GM12878 (cell line): ENCODE results near the gene ABI1. TPM values are rescaled to one million over a fixed set of nuclear protein-coding genes. Genes with fewer than 3 reads are reported as not detected.

Experiments used
- ATAC-seq: fragments of 200-7000 bp; cut with Tn5 transposase; 3 replicates; pipeline ENCODE4 v1.9.1; 2020; ENCODE audit warnings: mild to moderate bottlenecking, moderate library complexity
- BruUV-seq: library from RNA; stranded (reverse); fragments of 400-500 nt; replicated peaks from 2 replicates; lab custom pipeline; 2021; lab: Mats Ljungman, UMichigan
- CTCF ChIA-PET: fragments of 300-600 bp; sonication (Branson Sonifier 250); formaldehyde crosslinking; extraction: SDS; loops from one replicate; lab custom pipeline; 2021; ENCODE audit warnings: inconsistent platforms; lab: Yijun Ruan, JAX
- POLR2A ChIA-PET: fragments of 350-600 bp; formaldehyde crosslinking; extraction: SDS; loops from one replicate; lab custom pipeline; 2021; ENCODE audit warnings: inconsistent platforms; lab: Charles Lee
- RAD21 ChIA-PET: fragments of 300-600 bp; sonication (Branson Sonifier 250); formaldehyde crosslinking; loops from one replicate; lab custom pipeline; 2023; ENCODE audit warnings: antibody characterized with exemption; ENCODE audit not compliant: unreplicated experiment; lab: Charles Lee
- SMC1A ChIA-PET: fragments of 300-600 bp; sonication (Branson Sonifier 250); formaldehyde crosslinking; loops from one replicate; lab custom pipeline; 2023; ENCODE audit not compliant: unreplicated experiment, uncharacterized antibody; lab: Charles Lee
- DNase-seq: peaks from one replicate; pipeline ENCODE4 v3.0.0-alpha.2; 2011; ENCODE audit warnings: low read depth, low spot score
- FAIRE-seq: peaks from 3 replicates; lab custom pipeline; 2011; peaks lifted over from hg19 to GRCh38; lab: Jason Lieb, UNC
- H2AFZ ChIP-seq: 2 replicates; pipeline ENCODE4 v1.6.0; 2011; ENCODE audit warnings: low read depth, low read length, control low read depth; ENCODE audit not compliant: control insufficient read depth
- H3K27ac ChIP-seq: 2 replicates; pipeline ENCODE4 v1.5.1; 2011; ENCODE audit warnings: control low read depth; ENCODE audit not compliant: control insufficient read depth, insufficient read depth
- H3K27me3 ChIP-seq, 2 experiments: replicated peaks in 1 of 2; 2 replicates each; pipeline versions ENCODE4 v1.6.0 to v1.6.1; 2011; ENCODE audit warnings: low read length in 1 of 2; ENCODE audit not compliant: control insufficient read depth in 2 of 2, insufficient read depth in 2 of 2
- H3K36me3 ChIP-seq, 2 experiments: 2 replicates each; pipeline ENCODE4 v1.5.1; 2011; ENCODE audit warnings: low read length in 1 of 2; ENCODE audit not compliant: control insufficient read depth in 2 of 2, insufficient read depth in 2 of 2
- H3K4me1 ChIP-seq: 2 replicates; pipeline ENCODE4 v1.6.1; 2011; ENCODE audit warnings: mild to moderate bottlenecking, low read length, moderate library complexity, mixed read lengths; ENCODE audit not compliant: control insufficient read depth, insufficient read depth
- H3K4me2 ChIP-seq: 2 replicates; pipeline ENCODE4 v1.6.0; 2011; ENCODE audit warnings: control low read depth; ENCODE audit not compliant: control insufficient read depth, insufficient read depth
- H3K4me3 ChIP-seq: fragments of 200-600 bp; sonication (generic); 2 replicates; pipeline ENCODE4 v1.5.1; 2016
- H3K79me2 ChIP-seq: 2 replicates; pipeline ENCODE4 v1.6.0; 2011; ENCODE audit warnings: low read length; ENCODE audit not compliant: control insufficient read depth, insufficient read depth
- H3K9ac ChIP-seq: 2 replicates; pipeline ENCODE4 v1.8.0; 2011; ENCODE audit warnings: low read length, control low read depth, mixed read lengths; ENCODE audit not compliant: control insufficient read depth, insufficient read depth
- H3K9me3 ChIP-seq: replicated peaks from 3 replicates; pipeline ENCODE4 v1.5.1; 2011; ENCODE audit warnings: mild to moderate bottlenecking, low read length; ENCODE audit not compliant: control insufficient read depth, insufficient read depth
- H4K20me1 ChIP-seq: 2 replicates; pipeline ENCODE4 v1.6.0; 2011; ENCODE audit not compliant: control insufficient read depth, insufficient read depth
- ATF3 ChIP-seq: IDR thresholded peaks from 2 replicates; pipeline ENCODE4 v1.6.1; 2011; ENCODE audit warnings: low read depth, mild to moderate bottlenecking, low read length, moderate library complexity, borderline replicate concordance; ENCODE audit errors: extremely low read depth
- ATF7 ChIP-seq: fragments of 450-650 bp; IDR thresholded peaks from 2 replicates; pipeline ENCODE4 v1.6.1; 2016; ENCODE audit warnings: low read depth, mild to moderate bottlenecking
- BHLHE40 ChIP-seq, 2 experiments: fragments of 450-650 bp in 1 of 2; IDR thresholded peaks; 2 replicates each; pipeline ENCODE4 v1.6.1; 2011 to 2017; ENCODE audit warnings: low read depth in 2 of 2, borderline replicate concordance in 1 of 2, improper control_type of control experiment in 1 of 2, low read length in 1 of 2, mild to moderate bottlenecking in 1 of 2
- ETV6 ChIP-seq, 2 experiments: fragments of 450-650 bp in 1 of 2; IDR thresholded peaks in 1 of 2; conservative IDR thresholded peaks in 1 of 2; 2 replicates each; pipeline ENCODE4 v1.6.1; 2014; ENCODE audit warnings: antibody characterized with exemption in 1 of 2, borderline replicate concordance in 1 of 2, low read depth in 1 of 2, mild to moderate bottlenecking in 1 of 2, moderate library complexity in 1 of 2
- MAX ChIP-seq: IDR thresholded peaks from 2 replicates; pipeline ENCODE4 v1.6.1; 2012; ENCODE audit warnings: low read depth, low read length, improper control_type of control experiment
- MLLT1 ChIP-seq: fragments of 450-650 bp; IDR thresholded peaks from 2 replicates; pipeline ENCODE4 v1.6.1; 2016; ENCODE audit warnings: mild to moderate bottlenecking
- NR2C2 ChIP-seq: IDR thresholded peaks from 2 replicates; pipeline ENCODE4 v1.6.1; 2011; ENCODE audit warnings: borderline replicate concordance, low read depth; ENCODE audit not compliant: control insufficient read depth, insufficient read length
- POLR2A ChIP-seq: IDR thresholded peaks from 2 replicates; pipeline ENCODE4 v1.6.1; 2011; ENCODE audit warnings: low read depth, mild to moderate bottlenecking, low read length
- RCOR1 ChIP-seq: conservative IDR thresholded peaks from 2 replicates; pipeline ENCODE4 v1.6.1; 2012; ENCODE audit warnings: low read depth, low read length, improper control_type of control experiment
- TCF3 ChIP-seq: IDR thresholded peaks from 2 replicates; pipeline ENCODE4 v1.6.1; 2012; ENCODE audit warnings: low read depth, mild to moderate bottlenecking, low read length, borderline replicate concordance; ENCODE audit not compliant: insufficient read depth
- YY1 ChIP-seq: IDR thresholded peaks from 2 replicates; pipeline ENCODE4 v1.6.1; 2011; ENCODE audit warnings: low read depth, mild to moderate bottlenecking, low read length
- ZNF217 ChIP-seq: fragments of 450-650 bp; IDR thresholded peaks from 2 replicates; pipeline ENCODE4 v1.6.1; 2017; ENCODE audit warnings: antibody characterized with exemption, mild to moderate bottlenecking
- ZNF622 ChIP-seq: fragments of 450-650 bp; IDR thresholded peaks from 2 replicates; pipeline ENCODE4 v1.6.1; 2017; ENCODE audit warnings: mild to moderate bottlenecking, inconsistent platforms
- ZSCAN29 ChIP-seq: fragments of 450-650 bp; IDR thresholded peaks from 2 replicates; pipeline ENCODE4 v1.6.1; 2017; ENCODE audit warnings: mild to moderate bottlenecking, moderate library complexity
- ZZZ3 ChIP-seq: IDR thresholded peaks from 2 replicates; pipeline ENCODE4 v1.6.1; 2011; ENCODE audit warnings: low read depth; ENCODE audit not compliant: control insufficient read depth, insufficient read length
- WGBS: methylation state at CpG from one replicate; pipeline ENCODE4 v1.1.6; 2016; ENCODE audit warnings: low lambda C conversion rate; ENCODE audit not compliant: insufficient replicate concordance, insufficient coverage; ENCODE audit errors: missing lambda C conversion rate; 5-methylcytosine and 5-hydroxymethylcytosine counted together
- in situ Hi-C: fragments of 300-500 bp; cut with MboI; formaldehyde crosslinking; loops from 9 replicates; pipeline ENCODE4 v1.14.3; 2018; ENCODE audit warnings: mixed read lengths
- intact Hi-C: fragments of 100-400 bp; cut with micrococcal nuclease; formaldehyde crosslinking; loops from one replicate; pipeline ENCODE4 v1.14.2; 2022; ENCODE audit not compliant: unreplicated experiment
- polyA plus RNA-seq, 11 experiments: library from polyadenylated mRNA; depleted of rRNA in 4 of 11; unstranded in 6 of 11; stranded (reverse) in 5 of 11; fragments of >200 nt; fragmentation: Nextera tagmentation in 4 of 11; fragmentation: Illumina TruSeq in 1 of 11; extraction: Ambion mirVana in 4 of 11; extraction: Trizol in 1 of 11; gene quantifications; 1 replicate in 1 of 11; 2 replicates in 10 of 11; pipeline versions ENCODE4 v1.2.1 to v1.2.3, GENCODE V29; 2011 to 2016; ENCODE audit warnings: inconsistent platforms in 2 of 11, missing spikeins in 2 of 11, low read depth in 1 of 11
- total RNA-seq, 4 experiments: library from RNA; depleted of rRNA in 3 of 4; stranded (reverse); fragments of >200 nt in 3 of 4; fragmentation: Illumina TruSeq in 1 of 4; extraction: Trizol in 1 of 4; gene quantifications; 2 replicates each; pipeline versions ENCODE4 v1.2.1 to v1.2.3, GENCODE V29; 2013 to 2021

Gene ABI1
- total and polyA plus RNA-seq, 10 of the 15 experiments (the other 5 are each of a cell fraction or from before 2014, with no cell fraction given), result 31.2 to 73.2 (median 50.7) TPM

- Histone ChIP-seq H3K79me2 (peaks cover 2% of the 10 kb centered on the region), H2AFZ (no peak overlapping the region), H4K20me1 (no peaks in the 10 kb centered on the region), H3K4me3 (no peak overlapping the region), H3K27me3 (no peaks in the 10 kb centered on the region), H3K9me3 (no peaks in the 10 kb centered on the region), H3K4me1 (no peaks in the 10 kb centered on the region), H3K9ac (no peak overlapping the region), H3K27ac (no peak overlapping the region), H3K36me3 (peaks cover 5 to 11% of the 10 kb centered on the region in 2 experiments), H3K4me2 (no peak overlapping the region)
- in situ Hi-C loops (no loop called here), intact Hi-C loops (no loop called here)
- SMC1A ChIA-PET, result interaction anchor here (0.9 kb wide), 1 partner anchor 10 kb away, joined by 5 read pairs; no protein-coding TSS in a partner anchor
- no TSS peak for BruUV-seq
- RAD21 ChIA-PET, result no interaction called here
- POLR2A ChIA-PET, result no interaction called here
- FAIRE-seq (no peak), DNase-seq (no peak), ATAC-seq (no peak)
- WGBS, result 79% methylated on average over 2 of the region's 2 CpGs
- CTCF ChIA-PET, result interaction anchor here (0.7 kb wide), 1 partner anchor 39 kb away, joined by 3 read pairs; no protein-coding TSS in a partner anchor
- TF ChIP-seq NR2C2 (no peak), ETV6 (conservative IDR thresholded peaks at IDR 0.05 in 1 of 2, IDR thresholded peaks at IDR 0.05 in 1 of 2; ENCODE audit: borderline replicate concordance in 1 of 2, low read depth in 1 of 2) (no peak), TCF3 (no peak), ZSCAN29 (no peak)
These were observed 95.2 kb downstream of the ABI1 start for GRCh38 chr10:26765549-26765948.

- H2AFZ ChIP-seq, result no peak overlapping the region
- DNase-seq (no peak), FAIRE-seq (no peak), ATAC-seq (no peak)
- H3K79me2 ChIP-seq, result peaks cover 2% of the 10 kb centered on the region
- intact Hi-C loops, result loop anchor here (5.0 kb wide), 1 partner anchor 98 kb away; no protein-coding TSS in a partner anchor
- H3K4me3 ChIP-seq, result no peak overlapping the region
- CTCF ChIA-PET, result interaction anchor here (1.0 to 1.4 kb wide), 3 partner anchors 19 to 122 kb away, joined by 3 to 5 read pairs (median 3); no protein-coding TSS in a partner anchor
- H3K27me3 ChIP-seq, result no peaks in the 10 kb centered on the region
- no peak overlapping the region for H3K4me2 ChIP-seq
- SMC1A ChIA-PET, result interaction anchor here (1.0 to 2.4 kb wide), 8 partner anchors 13 to 99 kb away, joined by 3 to 8 read pairs (median 4); no protein-coding TSS in a partner anchor
- H3K9ac ChIP-seq, result no peak overlapping the region
- H3K27ac ChIP-seq, result no peak overlapping the region
- H3K36me3 ChIP-seq, result peaks cover 3 to 13% of the 10 kb centered on the region in 2 experiments; a peak in 2 of 4 replicates
- BruUV-seq, result no TSS peak
- WGBS, result 95% methylated on average over 4 of the region's 4 CpGs
- no peaks in the 10 kb centered on the region for H3K9me3 ChIP-seq
- POLR2A ChIA-PET, result no interaction called here
- H4K20me1 ChIP-seq, result no peaks in the 10 kb centered on the region
- peaks cover 9% of the 10 kb centered on the region; the same call in 1 of the 2 replicates for H3K4me1 ChIP-seq
- in situ Hi-C loops, result no loop called here
- RAD21 ChIA-PET, result interaction anchor here (2.4 kb wide), 1 partner anchor 33 kb away, joined by 10 read pairs; no protein-coding TSS in a partner anchor
- TF ChIP-seq BHLHE40 (IDR thresholded peaks at IDR 0.05; ENCODE audit: borderline replicate concordance in 1 of 2, low read depth in 2 of 2, low read length in 1 of 2), result no peak
- TF ChIP-seq ZNF622, result no peak
- no peak for TF ChIP-seq MAX
- no peak for TF ChIP-seq POLR2A
- TF ChIP-seq ATF3, result no peak
- no peak for TF ChIP-seq ZNF217
- no peak for TF ChIP-seq RCOR1
- TF ChIP-seq MLLT1, result no peak
- no peak for TF ChIP-seq YY1
- TF ChIP-seq TCF3, result no peak
- no peak for TF ChIP-seq ATF7
- TF ChIP-seq ZZZ3, result no peak
These were observed 101.8 kb downstream of the ABI1 start for GRCh38 chr10:26759008-26759407.
